ENCODE results near the gene THOC6.

- no peak for TF ChIP-seq CTCF (IDR thresholded peaks at IDR 0.05; ENCODE audit: low read depth, low read length, missing input control)
- TF ChIP-seq MAX (IDR thresholded peaks at IDR 0.05): no peak
- TF ChIP-seq JUND (IDR thresholded peaks at IDR 0.05): no peak
Measured at GRCh38 chr16:3009568-3010390, 14.1 kb upstream of the THOC6 start.
